GM18867 (cell line): ENCODE measurements around the gene MITF.

Source experiments
- ATAC-seq: cut with Tn5 transposase; IDR thresholded peaks from one replicate; pipeline ENCODE4 v1.9.1; 2021; ENCODE audit warnings: mild to moderate bottlenecking, moderate library complexity; ENCODE audit not compliant: unreplicated experiment

MITF gene

DNA sequence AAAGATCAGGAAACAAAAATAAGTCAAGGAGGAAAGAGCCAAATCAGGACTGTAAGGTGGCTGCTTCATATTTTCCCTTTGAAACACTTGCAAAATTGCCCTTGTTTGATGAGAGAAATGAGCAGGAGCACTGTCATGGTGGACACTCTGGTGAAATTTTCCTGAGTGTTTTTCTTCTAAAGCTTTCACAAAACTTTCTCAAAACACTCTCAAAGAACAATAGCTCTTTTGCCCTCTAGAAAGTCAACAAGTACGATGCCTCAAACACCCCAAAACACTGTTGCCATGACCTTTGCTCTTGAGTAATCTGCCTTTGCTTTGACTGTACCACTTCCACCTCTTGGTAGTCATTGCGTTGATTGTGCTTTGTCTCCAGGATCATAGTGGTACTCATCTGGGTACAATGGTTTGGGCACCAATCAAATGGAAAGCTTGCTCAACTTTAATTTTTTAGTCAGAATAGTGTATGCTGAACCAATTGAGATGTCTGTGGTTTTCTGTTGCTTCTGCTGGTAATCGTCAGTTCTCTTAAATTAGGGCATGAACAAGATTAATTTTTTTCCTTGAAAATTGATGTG, 13.2 kb upstream of the MITF start:
- ATAC-seq, result no peak

DNA sequence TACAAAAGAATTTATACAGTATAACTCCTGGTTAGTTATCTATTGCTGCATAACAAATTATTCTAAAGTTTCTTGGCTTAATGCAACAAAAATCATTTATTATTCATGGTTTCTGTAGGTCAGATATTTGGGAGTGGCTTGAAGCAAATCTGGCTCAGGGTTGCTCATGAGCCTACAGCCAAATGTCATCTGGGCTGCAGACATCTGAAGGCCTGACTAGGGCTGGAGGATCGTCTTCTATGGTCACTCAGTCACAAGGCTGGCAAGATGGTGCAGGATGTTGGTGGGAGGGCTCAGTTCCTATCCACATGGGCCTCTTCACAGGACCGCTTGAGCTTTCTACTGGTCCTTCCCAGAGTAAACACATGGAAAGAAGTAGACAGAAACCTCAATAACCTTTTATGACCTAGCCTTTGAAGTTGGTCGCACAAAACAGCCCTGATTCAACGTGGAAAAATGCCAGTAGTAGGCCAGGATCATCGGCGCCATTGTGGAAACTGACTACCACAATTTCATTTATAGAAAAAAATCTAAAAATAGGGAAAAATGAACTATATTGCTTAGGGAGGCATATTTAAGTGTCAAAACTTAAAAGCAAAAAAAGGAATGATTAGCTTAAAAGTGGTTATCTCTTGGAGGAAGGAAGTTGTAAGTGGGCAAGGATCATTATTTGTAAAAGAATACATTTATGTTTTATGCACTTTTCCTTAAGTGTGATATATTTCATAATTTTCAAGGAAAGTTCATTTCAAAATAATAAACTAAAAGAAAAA, 9.9 kb upstream of the MITF start:
- no peak for ATAC-seq

DNA sequence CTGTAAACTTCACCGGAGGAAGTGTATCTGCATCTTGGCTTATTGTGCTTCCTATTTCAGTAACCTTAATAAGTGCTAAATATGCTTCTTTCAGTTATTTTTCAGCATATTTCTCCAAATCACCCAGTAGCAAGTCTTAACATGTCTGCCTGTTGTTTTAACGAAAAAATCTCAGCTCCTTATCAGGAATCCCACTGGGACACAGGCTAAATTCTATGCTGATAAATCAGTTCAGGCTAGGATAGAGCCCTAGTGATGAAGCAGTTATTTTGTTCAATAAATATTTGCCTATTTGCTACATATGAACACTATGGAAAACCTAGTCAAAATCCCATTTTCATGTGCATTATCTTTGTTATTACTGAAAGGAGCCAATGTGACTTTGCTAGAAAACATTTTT, 8.2 kb upstream of the MITF start:
- no peak for ATAC-seq

DNA sequence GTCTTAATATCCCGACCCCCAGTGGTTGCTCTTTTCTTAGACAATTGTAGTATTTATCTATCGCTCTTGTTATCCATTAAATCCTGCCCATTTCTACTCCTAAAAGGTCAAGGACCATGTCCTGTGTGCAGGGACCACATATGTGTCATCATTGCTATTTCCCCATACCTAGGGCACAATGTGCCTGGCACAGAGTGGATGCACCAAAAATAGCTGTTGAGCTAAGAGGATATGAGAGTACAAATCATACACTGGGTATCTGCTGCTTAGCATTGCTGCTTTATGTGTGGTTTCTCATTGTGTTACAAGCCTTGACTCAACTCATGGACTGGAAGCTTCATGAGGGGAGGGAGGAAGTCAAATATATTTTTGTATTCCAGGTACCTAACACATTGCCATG, 3.4 kb upstream of the MITF start:
- ATAC-seq, result no peak

- ATAC-seq, result no peak
Observed at GRCh38 chr3:69737392-69737791, 1.9 kb upstream of the MITF start.

- ATAC-seq, result no peak
Observed at GRCh38 chr3:69738315-69738714, 949 bp upstream of the MITF start.

DNA sequence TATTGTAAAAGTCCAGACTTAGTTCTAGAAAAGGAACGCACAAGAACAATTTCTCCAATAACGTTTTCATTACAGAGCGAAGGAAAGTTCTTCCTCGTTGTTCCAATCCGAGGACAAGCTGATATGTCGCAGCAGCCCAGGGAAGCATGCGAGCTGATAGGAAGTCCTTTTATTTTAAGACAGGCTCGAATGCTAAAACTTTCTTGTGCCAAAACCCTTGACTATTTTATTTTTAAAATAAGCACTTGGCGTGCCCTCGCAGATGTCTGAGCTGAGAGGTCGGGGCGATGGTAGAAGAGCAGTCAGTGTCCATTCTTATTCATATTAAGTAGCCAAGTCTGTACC, 433 bp upstream of the MITF start:
- ATAC-seq, result no peak

- ATAC-seq, result no peak
Observed at GRCh38 chr3:69740103-69741021, 1.1 kb downstream of the MITF start.

- no peak for ATAC-seq
Observed at GRCh38 chr3:69741032-69741767, 1.9 kb downstream of the MITF start.

GRCh38 chr3:69742391-69742790, 3.1 kb downstream of the MITF start:
- ATAC-seq, result no peak

DNA sequence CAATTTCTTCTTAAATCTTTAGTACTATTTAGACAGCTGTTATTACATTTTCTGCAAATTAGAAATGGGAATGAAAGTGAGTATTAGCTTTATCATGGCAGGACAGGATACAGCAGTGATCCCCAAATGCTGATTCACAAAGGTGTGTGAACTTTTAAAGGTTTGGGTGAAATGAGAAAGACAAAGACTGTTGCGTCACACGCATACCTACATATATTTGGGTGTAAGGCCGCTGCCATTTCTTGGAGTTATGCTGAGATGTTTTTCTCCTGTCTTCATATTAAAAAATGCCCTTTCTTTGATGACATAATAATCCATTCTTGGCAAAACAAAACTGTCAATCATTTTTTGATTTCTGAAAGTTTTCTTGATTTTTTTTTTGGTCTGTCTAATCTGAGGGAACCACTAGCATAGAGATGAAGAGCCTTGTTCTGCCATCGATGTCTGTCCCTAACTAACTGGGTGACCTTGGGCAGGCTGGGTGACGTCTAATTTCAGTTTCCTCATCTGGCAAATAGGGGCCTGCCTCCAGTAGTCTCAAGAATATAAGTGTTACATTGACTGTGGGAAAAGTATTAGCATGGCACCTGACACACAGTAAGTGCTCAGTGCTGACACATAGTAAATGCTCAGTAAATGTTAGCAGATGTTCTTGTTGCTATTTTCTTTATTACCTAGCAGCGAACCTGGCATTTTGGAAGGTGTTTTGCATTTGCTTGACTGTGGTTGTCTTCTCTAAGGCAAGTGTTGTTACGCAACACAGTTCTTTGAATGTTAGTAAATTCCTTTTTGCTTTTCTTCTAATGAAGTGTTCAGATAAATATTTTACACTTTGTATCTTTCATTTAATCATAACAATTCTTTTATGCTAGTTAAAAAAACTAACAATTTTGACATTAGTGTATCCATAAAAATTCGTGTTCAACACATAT, 5.0 kb downstream of the MITF start:
- ATAC-seq, result no peak

DNA sequence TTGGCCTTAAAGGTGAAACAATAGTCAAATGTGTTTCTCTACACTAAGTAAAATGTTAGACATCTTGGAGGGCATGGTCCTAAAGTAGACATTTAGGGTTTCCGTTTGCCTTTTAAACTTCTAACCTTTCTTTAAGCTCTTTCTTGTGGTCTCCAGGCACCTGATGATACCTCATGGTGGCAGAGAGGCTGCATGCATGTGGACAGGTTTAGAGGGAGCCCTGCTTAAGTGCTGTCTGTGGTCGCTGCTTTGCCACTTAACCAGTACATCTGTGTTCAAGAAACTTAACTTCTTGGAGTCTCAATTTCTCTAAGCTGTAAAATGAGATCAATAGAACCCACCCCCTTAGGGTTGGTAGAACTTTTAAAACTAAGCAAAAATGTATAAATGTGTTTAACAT, 6.2 kb downstream of the MITF start:
- ATAC-seq, result no peak

- no peak for ATAC-seq
Observed at GRCh38 chr3:69746119-69746518, 6.9 kb downstream of the MITF start.

DNA sequence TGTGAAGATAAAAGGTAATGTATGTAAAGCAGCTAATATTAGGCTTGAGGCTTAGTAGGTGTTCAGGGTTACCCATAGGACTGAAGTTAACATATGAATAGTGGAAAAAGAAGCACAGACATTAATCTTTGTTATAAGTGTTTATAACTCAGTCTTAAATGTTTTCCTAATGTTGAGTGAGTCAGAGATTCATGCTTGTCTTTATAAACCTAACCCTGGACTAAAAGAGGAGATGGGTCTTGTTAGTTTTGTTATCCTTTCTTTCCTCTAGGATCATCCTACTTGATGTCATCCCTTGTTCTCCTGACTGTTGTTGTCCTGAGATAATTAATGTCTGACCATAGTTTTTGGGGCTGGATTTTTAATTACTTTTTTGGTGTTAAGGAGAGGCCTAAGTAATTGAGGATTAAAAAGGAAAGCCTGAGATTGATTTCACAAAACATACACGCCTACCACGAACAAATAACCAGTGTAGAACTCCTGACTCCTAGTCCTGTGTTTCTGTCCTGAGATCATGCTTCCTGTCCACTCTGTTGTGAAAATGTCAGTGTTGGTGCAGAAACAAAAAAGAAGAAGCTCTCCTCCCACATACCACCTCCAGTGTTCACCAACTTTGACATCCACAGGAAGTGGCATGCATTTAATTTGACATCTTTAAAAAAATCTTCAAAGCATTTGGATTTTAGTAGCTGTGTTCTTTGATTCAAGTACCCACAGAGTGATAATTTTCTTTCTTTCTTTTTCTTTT, 8.4 kb downstream of the MITF start:
- ATAC-seq, result no peak

- ATAC-seq, result no peak
Observed at GRCh38 chr3:69748503-69748902, 9.2 kb downstream of the MITF start.

DNA sequence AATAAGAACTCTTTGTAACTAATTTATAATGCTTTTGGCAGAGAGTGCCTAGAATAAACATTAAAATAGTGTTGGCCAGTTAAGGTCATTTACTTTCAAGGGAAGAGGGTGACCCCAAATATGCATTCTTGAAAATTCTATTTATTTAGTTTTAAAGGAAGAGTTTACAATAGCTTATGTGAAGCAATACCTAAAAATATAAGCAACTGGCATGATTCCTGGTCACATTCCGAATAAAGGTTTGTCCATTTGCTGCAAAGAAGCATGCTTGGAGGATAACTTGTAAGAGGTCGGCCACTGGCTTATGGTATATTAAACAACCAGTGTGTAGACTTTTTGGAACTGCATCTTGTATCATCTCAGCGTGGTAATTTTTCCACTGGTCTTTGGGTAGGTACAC, 10.2 kb downstream of the MITF start:
- ATAC-seq, result no peak

DNA sequence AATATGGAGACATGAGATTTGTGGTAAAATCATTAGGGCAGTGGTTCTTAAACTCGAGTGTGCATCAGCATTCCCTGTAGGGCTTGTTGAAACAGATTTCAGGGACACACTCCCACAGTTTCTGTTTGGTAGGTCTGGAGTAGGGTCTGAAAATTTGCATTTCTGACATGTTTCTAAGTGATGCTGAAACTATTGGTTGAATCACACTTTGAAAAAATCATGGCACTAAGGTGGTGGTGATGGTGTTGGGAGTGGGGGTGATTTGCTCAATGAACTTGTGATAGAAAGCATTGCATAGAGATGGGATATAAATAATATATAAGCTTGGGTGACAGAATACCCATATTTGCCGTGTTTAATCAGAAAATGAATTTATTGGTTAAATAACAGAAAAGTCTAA, 11.3 kb downstream of the MITF start:
- no peak for ATAC-seq

DNA sequence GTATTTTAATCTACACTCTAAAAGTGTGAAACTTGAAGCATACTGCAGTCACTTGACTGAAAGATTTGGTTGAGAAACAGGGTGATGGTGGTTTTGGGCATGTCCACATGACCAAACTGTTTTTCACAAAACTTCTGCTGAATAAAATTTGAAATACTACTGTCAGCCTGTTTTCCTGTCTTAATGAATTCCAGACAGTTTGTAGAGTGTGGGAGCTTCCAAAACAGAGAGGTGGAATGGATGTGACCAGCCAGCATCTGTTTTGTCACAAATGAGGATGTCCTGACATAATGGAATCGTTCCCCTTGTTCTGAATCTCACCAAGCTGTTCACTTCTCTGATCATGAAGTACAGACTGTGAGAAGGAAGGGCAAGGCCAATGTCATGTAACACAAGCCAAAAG, 11.8 kb downstream of the MITF start:
- ATAC-seq, result no peak

GRCh38 chr3:69752241-69752640, 13.0 kb downstream of the MITF start:
- no peak for ATAC-seq
